H9 (cell line): ENCODE results near the gene USF3. TPM values are rescaled to one million over a fixed set of nuclear protein-coding genes. Genes with fewer than 3 reads are reported as not detected.

Source experiments
- DNase-seq: peaks from one replicate; pipeline ENCODE4 v3.0.0-alpha.2; 2017
- H2AFZ ChIP-seq: one replicate; pipeline ENCODE4 v1.6.1; 2013; ENCODE audit warnings: mild to moderate bottlenecking, low read length, control low read depth, moderate library complexity
- H2AK5ac ChIP-seq: 2 replicates; pipeline ENCODE4 v1.6.1; 2013; ENCODE audit warnings: low read length, control low read depth, mixed read lengths; ENCODE audit not compliant: insufficient read length
- H2BK120ac ChIP-seq: one replicate; pipeline ENCODE4 v1.6.1; 2013; ENCODE audit warnings: low read depth, mild to moderate bottlenecking, low read length, control low read depth, inconsistent platforms; ENCODE audit not compliant: poor library complexity, severe bottlenecking
- H2BK12ac ChIP-seq: 2 replicates; pipeline ENCODE4 v1.6.1; 2013; ENCODE audit warnings: low read length, control low read depth, mixed read lengths, low read depth; ENCODE audit not compliant: insufficient read length
- H2BK15ac ChIP-seq: 2 replicates; pipeline ENCODE4 v1.6.1; 2013; ENCODE audit warnings: low read depth, low read length, control low read depth
- H2BK20ac ChIP-seq: one replicate; pipeline ENCODE4 v1.6.1; 2013; ENCODE audit warnings: low read depth, mild to moderate bottlenecking, low read length, control low read depth, inconsistent platforms; ENCODE audit not compliant: poor library complexity, severe bottlenecking
- H2BK5ac ChIP-seq: 2 replicates; pipeline ENCODE4 v1.6.1; 2013; ENCODE audit warnings: low read length, control low read depth, mixed read lengths; ENCODE audit not compliant: insufficient read length
- H3K14ac ChIP-seq: 2 replicates; pipeline ENCODE4 v1.6.1; 2013; ENCODE audit warnings: low read length, control low read depth; ENCODE audit not compliant: insufficient read depth
- H3K18ac ChIP-seq: 2 replicates; pipeline ENCODE4 v1.6.1; 2013; ENCODE audit warnings: low read depth, mild to moderate bottlenecking, mixed read lengths, low read length, control low read depth; ENCODE audit not compliant: insufficient read length
- H3K23ac ChIP-seq: 2 replicates; pipeline ENCODE4 v1.6.1; 2013; ENCODE audit warnings: low read length, control low read depth, mixed read lengths, low read depth; ENCODE audit not compliant: insufficient read length
- H3K23me2 ChIP-seq: 2 replicates; pipeline ENCODE4 v1.6.1; 2013; ENCODE audit warnings: low read depth, mild to moderate bottlenecking, mixed read lengths, low read length, control low read depth; ENCODE audit not compliant: insufficient read length, poor library complexity, severe bottlenecking
- H3K27ac ChIP-seq: 2 replicates; pipeline ENCODE4 v1.5.1; 2013; ENCODE audit warnings: low read length, control low read depth, mixed read lengths, low read depth; ENCODE audit not compliant: insufficient read length
- H3K27me3 ChIP-seq: 2 replicates; pipeline ENCODE4 v1.6.1; 2013; ENCODE audit warnings: low read length, control low read depth, inconsistent platforms; ENCODE audit not compliant: insufficient read depth
- H3K4ac ChIP-seq: 2 replicates; pipeline ENCODE4 v1.6.1; 2013; ENCODE audit warnings: low read depth, mild to moderate bottlenecking, control low read depth, inconsistent platforms, low read length, moderate library complexity
- H3K4me1 ChIP-seq: 2 replicates; pipeline ENCODE4 v1.6.1; 2013; ENCODE audit warnings: low read length, control low read depth, inconsistent platforms; ENCODE audit not compliant: insufficient read depth
- H3K4me2 ChIP-seq: 2 replicates; pipeline ENCODE4 v1.6.1; 2013; ENCODE audit warnings: low read length, control low read depth, mixed read lengths; ENCODE audit not compliant: insufficient read length, insufficient read depth
- H3K56ac ChIP-seq: 2 replicates; pipeline ENCODE4 v1.6.1; 2013; ENCODE audit warnings: low read depth, mild to moderate bottlenecking, mixed read lengths, low read length, control low read depth; ENCODE audit not compliant: insufficient read length
- H3K79me1 ChIP-seq: 2 replicates; pipeline ENCODE4 v1.6.1; 2013; ENCODE audit warnings: low read depth, mild to moderate bottlenecking, moderate library complexity, low read length, control low read depth, inconsistent platforms; ENCODE audit not compliant: insufficient read depth, poor library complexity, severe bottlenecking
- H3K79me2 ChIP-seq: 2 replicates; pipeline ENCODE4 v1.6.1; 2013; ENCODE audit warnings: low read length, control low read depth, inconsistent platforms; ENCODE audit not compliant: insufficient read depth
- H3K9ac ChIP-seq: 2 replicates; pipeline ENCODE4 v1.6.1; 2013; ENCODE audit warnings: low read length, control low read depth, mixed read lengths; ENCODE audit not compliant: insufficient read length; ENCODE audit errors: extremely low read depth
- H3K9me3 ChIP-seq: one replicate; pipeline ENCODE4 v1.6.1; 2013; ENCODE audit warnings: low read depth, low read length, inconsistent platforms; ENCODE audit not compliant: control insufficient read depth
- H3T11ph ChIP-seq: one replicate; pipeline ENCODE4 v1.6.1; 2013; ENCODE audit warnings: mild to moderate bottlenecking, low read length, control low read depth, inconsistent platforms
- H4K20me1 ChIP-seq: one replicate; pipeline ENCODE4 v1.6.1; 2013; ENCODE audit not compliant: control insufficient read depth, insufficient read length, insufficient read depth
- H4K5ac ChIP-seq: 2 replicates; pipeline ENCODE4 v1.6.1; 2013; ENCODE audit warnings: low read depth, mild to moderate bottlenecking, mixed read lengths, low read length, control low read depth; ENCODE audit not compliant: insufficient read length
- H4K8ac ChIP-seq: replicated peaks from 2 replicates; pipeline ENCODE4 v1.6.1; 2013; ENCODE audit warnings: low read length, control low read depth, mixed read lengths, low read depth; ENCODE audit not compliant: insufficient read length
- H4K91ac ChIP-seq: 2 replicates; pipeline ENCODE4 v1.6.1; 2013; ENCODE audit warnings: low read depth, mild to moderate bottlenecking, moderate library complexity, mixed read lengths, low read length, control low read depth; ENCODE audit not compliant: insufficient read length
- H3K27ac Mint-ChIP-seq, 3 experiments: 2 replicates in 2 of 3; 3 replicates in 1 of 3; pipeline ENCODE4 v1.8.0; 2020 to 2021; ENCODE audit warnings: mixed read lengths in 3 of 3, mild to moderate bottlenecking in 1 of 3, moderate library complexity in 1 of 3
- H3K27me3 Mint-ChIP-seq: 2 replicates; pipeline ENCODE4 v1.8.0; 2021; ENCODE audit warnings: low read depth, mild to moderate bottlenecking, moderate library complexity, mixed read lengths
- H3K36me3 Mint-ChIP-seq, 3 experiments: 2 replicates in 2 of 3; 3 replicates in 1 of 3; pipeline ENCODE4 v1.8.0; 2020 to 2021; ENCODE audit warnings: low read depth in 3 of 3, mixed read lengths in 3 of 3; ENCODE audit not compliant: insufficient read depth in 1 of 3
- H3K4me1 Mint-ChIP-seq, 2 experiments: 2 replicates each; pipeline ENCODE4 v1.8.0; 2020; ENCODE audit warnings: mixed read lengths in 2 of 2
- H3K4me3 Mint-ChIP-seq, 2 experiments: 2 replicates in 1 of 2; 3 replicates in 1 of 2; pipeline ENCODE4 v1.8.0; 2020 to 2021; ENCODE audit warnings: mild to moderate bottlenecking in 2 of 2, mixed read lengths in 2 of 2, moderate library complexity in 1 of 2
- H3K9me3 Mint-ChIP-seq, 2 experiments: 2 replicates in 1 of 2; 3 replicates in 1 of 2; pipeline ENCODE4 v1.8.0; 2020; ENCODE audit warnings: mild to moderate bottlenecking in 2 of 2, mixed read lengths in 2 of 2, moderate library complexity in 1 of 2
- CTCF ChIP-seq: fragments of 200-600 bp; sonication (generic); conservative IDR thresholded peaks from 3 replicates; pipeline ENCODE4 v1.8.0; 2021; ENCODE audit warnings: antibody characterized with exemption, mild to moderate bottlenecking
- WGBS: extraction: QIAGEN DNeasy Blood & Tissue Kit; methylation state at CpG from one replicate; pipeline ENCODE4 v1.1.7; 2013; ENCODE audit warnings: missing lambda C conversion rate, low lambda C conversion rate, mixed read lengths; ENCODE audit not compliant: insufficient read length; ENCODE audit errors: extremely low coverage; 5-methylcytosine and 5-hydroxymethylcytosine counted together
- total RNA-seq: library from RNA; stranded (reverse); gene quantifications from 2 replicates; pipeline ENCODE4 v1.2.1, GENCODE V29; 2021

The USF3 gene
- total RNA-seq, 1 experiment from 2014 or later: 13.8 TPM

GRCh38 chr3:113634782-113635474 is 61.5 kb downstream of the USF3 start:
- Histone ChIP-seq H3K23me2 (no peaks in the 10 kb centered on the region), H3K4me1 (no peaks in the 10 kb centered on the region), H2AK5ac (no peak overlapping the region), H2BK15ac (no peak overlapping the region), H3K27ac (no peak overlapping the region), H2BK12ac (no peak overlapping the region), H3K4ac (no peak overlapping the region), H3K79me2 (no peaks in the 10 kb centered on the region), H2BK120ac (no peak overlapping the region), H4K5ac (no peak overlapping the region), H3K9me3 (no peaks in the 10 kb centered on the region), H3K56ac (no peak overlapping the region), H2AFZ (no peak overlapping the region), H3K27me3 (no peaks in the 10 kb centered on the region), H3K23ac (no peak overlapping the region), H3K18ac (no peak overlapping the region), H4K8ac (no peak overlapping the region), H3T11ph (no peak overlapping the region), H2BK20ac (no peak overlapping the region), H4K91ac (no peak overlapping the region), H2BK5ac (no peak overlapping the region), H3K14ac (no peak overlapping the region), H4K20me1 (no peaks in the 10 kb centered on the region), H3K9ac (no peak overlapping the region), H3K4me2 (no peak overlapping the region), H3K79me1 (no peaks in the 10 kb centered on the region)
- Mint-ChIP-seq H3K4me3 (no peak overlapping the region), H3K9me3 (no peaks in the 10 kb centered on the region), H3K27me3 (no peaks in the 10 kb centered on the region), H3K27ac (no peak overlapping the region), H3K4me1 (no peaks in the 10 kb centered on the region), H3K36me3 (no peaks in the 10 kb centered on the region)
- DNase-seq: no peak
- WGBS: no CpG with 5 or more reads among the region's 8 CpGs
- no peak for TF ChIP-seq CTCF
